Pancreas (tissue), 10 donors: ENCODE results near the gene SRRM2. TPM values are rescaled to one million over a fixed set of nuclear protein-coding genes. Genes with fewer than 3 reads are reported as not detected.
A peak's percentile ranks its signal among the peaks of the same experiment; 100 is the strongest.

Source experiments
- ATAC-seq, 4 donors: fragments of 200-7000 bp; cut with Tn5 transposase; one replicate each; pipeline versions ENCODE4 v1.8.0 to v1.9.1; 2020; ENCODE audit warnings: mild to moderate bottlenecking in 4 of 4, moderate library complexity in 4 of 4
- DNase-seq, 6 donors: peaks; one replicate each; pipeline ENCODE4 v3.0.0-alpha.2; 2020
- FAIRE-seq: peaks from 2 replicates; lab custom pipeline; 2012; peaks lifted over from hg19 to GRCh38; lab: Jason Lieb, UNC
- H3K27ac ChIP-seq, 4 donors: fragments of 200-600 bp; sonication (generic); 1 replicate in 3 of 4; 2 replicates in 1 of 4; pipeline versions ENCODE4 v1.5.0 to v1.8.0; 2020
- H3K27me3 ChIP-seq, 4 donors: fragments of 200-600 bp; one replicate each; pipeline ENCODE4 v1.8.0; 2021
- H3K36me3 ChIP-seq, 3 donors: fragments of 200-600 bp; sonication (generic) in 1 of 3; one replicate each; pipeline versions ENCODE4 v1.5.0 to v1.8.0; 2020 to 2021
- H3K4me1 ChIP-seq, 3 donors: fragments of 200-600 bp; one replicate each; pipeline ENCODE4 v1.8.0; 2021
- H3K4me3 ChIP-seq, 4 donors: fragments of 200-600 bp; sonication (generic) in 2 of 4; one replicate each; pipeline versions ENCODE4 v1.5.0 to v1.8.0; 2020 to 2021
- H3K9me3 ChIP-seq, 4 donors: fragments of 200-600 bp; one replicate each; pipeline ENCODE4 v1.8.0; 2021
- CTCF ChIP-seq, 4 donors: fragments of 200-600 bp; sonication (generic) in 3 of 4; IDR thresholded peaks; one replicate each; pipeline versions ENCODE4 v1.5.0 to v1.8.0; 2021; ENCODE audit warnings: antibody characterized with exemption in 4 of 4
- WGBS, 2 donors: extraction: QIAGEN DNeasy Blood & Tissue Kit; methylation state at CpG; one replicate each; pipeline ENCODE4 v1.1.7; 2013; 5-methylcytosine and 5-hydroxymethylcytosine counted together
- intact Hi-C, 3 donors: fragments of 100-400 bp; cut with DNase I; formaldehyde crosslinking; loops; one replicate each; pipeline versions ENCODE4 v1.11.1 to v1.14.2; 2022
- polyA plus RNA-seq, 2 donors: library from polyadenylated mRNA; stranded (reverse); fragments of 200-250 nt; gene quantifications; one replicate each; pipeline ENCODE4 v1.2.3, GENCODE V29; 2013
- total RNA-seq, 6 donors: library from RNA; stranded (reverse); fragmentation: NEBNext Ultra II Directional in 4 of 6; extraction: Animal tissue kit (Norgen Biotek cat#: 25700) in 4 of 6; gene quantifications; one replicate each; pipeline versions ENCODE4 v1.2.1 to v1.2.4, GENCODE V29; 2021 to 2023
- donor health status: healthy with polysubstance abuse.
- donor health status: DM: no; HTN: no; CAD: no; lungs with moderate emphysema.
- donor health status: DM: no; HTN: no; CAD: no.
- donor health status: control.
- donor health status: control.
- donor health status: Bipolar disorder and iron deficiency.
- donor health status: DM: yes; HTN: yes; CAD: no.
- donor health status: DM: no; HTN: no; CAD: no.
- donor health status: DM: no; HTN: no; CAD: no.
- donor health status: DM: yes; HTN: yes; CAD: no.

SRRM2 gene
- total and polyA plus RNA-seq, 8 donors = 244 to 1,932 (median 380) TPM

GRCh38 chr16:2787961-2788360 is 35.5 kb downstream of the SRRM2 start:
- FAIRE-seq (no peak), DNase-seq (no peak), ATAC-seq (no peak)
- no peak for TF ChIP-seq CTCF (IDR thresholded peaks at IDR 0.05)
- intact Hi-C loops = no loop called here
- Histone ChIP-seq H3K36me3 (no peaks in the 10 kb centered on the region), H3K27me3 (peaks cover 0 to 4% (median 0%) of the 10 kb centered on the region in 4 donors), H3K4me3 (no peak overlapping the region), H3K4me1 (no peaks in the 10 kb centered on the region), H3K27ac (no peak overlapping the region), H3K9me3 (no peaks in the 10 kb centered on the region)
- 37 to 40% methylated on average over 6 to 7 of the region's 7 CpGs for WGBS, 2 donors

GRCh38 chr16:2790631-2791030 is 38.2 kb downstream of the SRRM2 start:
- no peak for ATAC-seq
- H3K27ac ChIP-seq = no peak overlapping the region
- H3K4me3 ChIP-seq = no peak overlapping the region
- H3K27me3 ChIP-seq = peaks cover 0 to 4% (median 0%) of the 10 kb centered on the region in 4 donors
- peak in 1 of 6 donors; percentile 20 for DNase-seq
- H3K4me1 ChIP-seq = no peaks in the 10 kb centered on the region
- no peaks in the 10 kb centered on the region for H3K36me3 ChIP-seq
- TF ChIP-seq CTCF (IDR thresholded peaks at IDR 0.05) = no peak
- intact Hi-C loops = no loop called here
- 56 to 75% methylated on average over 5 of the region's 5 CpGs for WGBS, 2 donors
- no peaks in the 10 kb centered on the region for H3K9me3 ChIP-seq
- no peak for FAIRE-seq

DNA sequence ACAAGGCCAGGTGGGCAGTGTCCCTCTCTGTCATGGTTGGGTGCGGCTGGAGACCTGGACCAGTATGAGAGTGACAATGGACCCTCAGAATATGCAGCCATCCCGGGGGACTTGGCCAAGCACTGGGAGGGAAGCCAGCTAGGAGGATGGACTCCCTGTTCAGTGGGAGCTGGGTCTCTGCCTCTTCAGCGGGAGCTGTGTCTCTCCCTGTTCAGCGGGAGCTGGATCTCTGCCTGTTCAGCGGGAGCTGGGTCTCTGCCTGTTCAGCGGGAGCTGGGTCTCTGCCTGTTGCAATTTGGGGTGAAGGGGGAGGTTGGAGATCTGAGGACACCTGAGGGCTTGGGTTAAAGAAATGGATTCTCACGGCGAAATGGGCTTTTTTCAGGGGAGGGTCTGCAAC is 38.7 kb downstream of the SRRM2 start:
- H3K27ac ChIP-seq = no peak overlapping the region
- H3K4me1 ChIP-seq = no peaks in the 10 kb centered on the region
- no peaks in the 10 kb centered on the region for H3K36me3 ChIP-seq
- FAIRE-seq (no peak), DNase-seq (peak in 1 of 6 donors; percentile 31), ATAC-seq (no peak)
- peaks cover 0 to 4% (median 0%) of the 10 kb centered on the region in 4 donors for H3K27me3 ChIP-seq
- WGBS, 2 donors = 57 to 65% methylated on average over 8 of the region's 8 CpGs
- no peaks in the 10 kb centered on the region for H3K9me3 ChIP-seq
- no peak overlapping the region for H3K4me3 ChIP-seq
- intact Hi-C loops = no loop called here
- no peak for TF ChIP-seq CTCF (IDR thresholded peaks at IDR 0.05)

DNA sequence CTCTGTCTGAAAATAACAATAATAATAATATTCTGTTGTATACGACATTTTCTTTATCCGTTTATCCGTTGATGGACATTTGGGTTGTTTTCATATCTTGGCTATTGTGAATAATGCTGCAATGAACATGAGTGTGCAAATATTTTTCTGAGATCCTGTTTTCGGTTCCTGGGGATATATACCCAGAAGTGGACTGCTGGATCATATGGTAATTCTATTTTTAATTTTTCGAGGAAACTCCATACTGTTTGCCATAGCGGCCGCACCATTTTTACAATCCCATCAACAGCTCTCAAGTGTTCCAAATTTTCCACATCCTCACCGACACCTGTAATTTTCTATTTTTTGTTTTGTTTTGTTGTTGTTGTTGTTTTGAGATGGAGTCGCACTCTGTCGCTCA is 40.5 kb downstream of the SRRM2 start:
- Histone ChIP-seq H3K4me3 (no peak overlapping the region), H3K27me3 (peaks cover 0 to 4% (median 0%) of the 10 kb centered on the region in 4 donors), H3K9me3 (no peaks in the 10 kb centered on the region), H3K27ac (no peak overlapping the region), H3K4me1 (no peaks in the 10 kb centered on the region), H3K36me3 (no peaks in the 10 kb centered on the region)
- WGBS, 2 donors = 81 to 93% methylated on average over 10 of the region's 10 CpGs
- TF ChIP-seq CTCF (IDR thresholded peaks at IDR 0.05) = no peak
- ATAC-seq (no peak), DNase-seq (no peak), FAIRE-seq (no peak)
- intact Hi-C loops = no loop called here

- peak in 1 of 6 donors; percentile 3 for DNase-seq
- ATAC-seq = no peak
- no peak for FAIRE-seq
Observed at GRCh38 chr16:2795395-2796143, 43.1 kb downstream of the SRRM2 start.

More at GRCh38 chr16:2795395-2796143, 43.1 kb downstream of the SRRM2 start:
- H3K27ac ChIP-seq = no peak overlapping the region
- intact Hi-C loops = no loop called here
- no peaks in the 10 kb centered on the region for H3K4me1 ChIP-seq
- peaks cover 0 to 2% (median 0%) of the 10 kb centered on the region in 4 donors for H3K27me3 ChIP-seq
- H3K9me3 ChIP-seq = no peaks in the 10 kb centered on the region
- no peak overlapping the region for H3K4me3 ChIP-seq
- H3K36me3 ChIP-seq = no peaks in the 10 kb centered on the region
- WGBS, 2 donors = 69 to 77% methylated on average over 7 of the region's 7 CpGs
- no peak for TF ChIP-seq CTCF (IDR thresholded peaks at IDR 0.05)
